ENCODE measurements around the gene PPIP5K2. TPM values are rescaled to one million over a fixed set of nuclear protein-coding genes. Genes with fewer than 3 reads are reported as not detected.

The PPIP5K2 gene
- total RNA-seq, 1 donor from 2014 or later: 67.7 TPM

DNA sequence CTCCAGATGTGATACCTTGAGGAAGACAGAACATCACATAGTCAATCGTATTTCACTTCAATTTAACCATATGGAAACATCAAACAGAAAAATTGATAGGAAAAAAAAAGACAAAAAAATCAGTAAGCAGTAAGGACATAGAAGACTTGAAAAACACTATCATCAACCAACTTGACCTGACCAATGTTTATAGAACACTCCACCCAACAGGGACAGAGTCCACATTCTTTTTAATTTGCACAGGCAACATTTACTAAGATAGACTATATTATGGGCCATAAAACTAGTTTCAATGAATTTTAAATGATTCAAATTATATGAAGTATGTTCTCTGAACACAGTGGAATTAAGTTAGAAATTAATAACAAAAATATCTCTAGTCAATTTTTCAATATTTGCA, 117.7 kb downstream of the PPIP5K2 start:
- no peaks in the 10 kb centered on the region for H3K36me3 Mint-ChIP-seq (ENCODE audit: low read depth, unreplicated experiment)
- H3K27ac Mint-ChIP-seq (ENCODE audit: unreplicated experiment): no peak overlapping the region
- H3K4me3 Mint-ChIP-seq (ENCODE audit: unreplicated experiment): no peak overlapping the region
- Histone ChIP-seq H3K4me3 (ENCODE audit: insufficient read depth, low read depth, low read length) (no peak overlapping the region), H3K27me3 (ENCODE audit: insufficient read depth, low read length) (no peaks in the 10 kb centered on the region), H3K9ac (ENCODE audit: low read length) (no peak overlapping the region), H3K36me3 (ENCODE audit: insufficient read depth, low read length) (no peaks in the 10 kb centered on the region), H3K9me3 (ENCODE audit: insufficient read depth, low read depth, low read length) (no peaks in the 10 kb centered on the region), H3K79me2 (ENCODE audit: insufficient read depth, low read length) (no peaks in the 10 kb centered on the region), H3K27ac (ENCODE audit: low read depth, low read length) (no peak overlapping the region), H2AFZ (ENCODE audit: low read depth, low read length) (no peak overlapping the region), H3K4me1 (ENCODE audit: insufficient read depth, low read length) (peaks cover 6% of the 10 kb centered on the region), H3K4me2 (ENCODE audit: low read length) (no peak overlapping the region), H4K20me1 (ENCODE audit: insufficient read depth, low read length) (no peaks in the 10 kb centered on the region)
- no peak for FAIRE-seq
- TF ChIP-seq EZH2 (IDR thresholded peaks at IDR 0.05; ENCODE audit: insufficient read depth, low read length): no peak
- TF ChIP-seq, protein P1, sequence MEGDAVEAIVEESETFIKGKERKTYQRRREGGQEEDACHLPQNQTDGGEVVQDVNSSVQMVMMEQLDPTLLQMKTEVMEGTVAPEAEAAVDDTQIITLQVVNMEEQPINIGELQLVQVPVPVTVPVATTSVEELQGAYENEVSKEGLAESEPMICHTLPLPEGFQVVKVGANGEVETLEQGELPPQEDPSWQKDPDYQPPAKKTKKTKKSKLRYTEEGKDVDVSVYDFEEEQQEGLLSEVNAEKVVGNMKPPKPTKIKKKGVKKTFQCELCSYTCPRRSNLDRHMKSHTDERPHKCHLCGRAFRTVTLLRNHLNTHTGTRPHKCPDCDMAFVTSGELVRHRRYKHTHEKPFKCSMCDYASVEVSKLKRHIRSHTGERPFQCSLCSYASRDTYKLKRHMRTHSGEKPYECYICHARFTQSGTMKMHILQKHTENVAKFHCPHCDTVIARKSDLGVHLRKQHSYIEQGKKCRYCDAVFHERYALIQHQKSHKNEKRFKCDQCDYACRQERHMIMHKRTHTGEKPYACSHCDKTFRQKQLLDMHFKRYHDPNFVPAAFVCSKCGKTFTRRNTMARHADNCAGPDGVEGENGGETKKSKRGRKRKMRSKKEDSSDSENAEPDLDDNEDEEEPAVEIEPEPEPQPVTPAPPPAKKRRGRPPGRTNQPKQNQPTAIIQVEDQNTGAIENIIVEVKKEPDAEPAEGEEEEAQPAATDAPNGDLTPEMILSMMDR (IDR thresholded peaks at IDR 0.05; ENCODE audit: insufficient read depth, low read depth, low read length): no peak
- no peak for DNase-seq (ENCODE audit: low read depth)
- no peaks in the 10 kb centered on the region for H3K27me3 Mint-ChIP-seq (ENCODE audit: low read depth, unreplicated experiment)
- H3K9me3 Mint-ChIP-seq (ENCODE audit: unreplicated experiment): no peaks in the 10 kb centered on the region
- H3K4me1 Mint-ChIP-seq (ENCODE audit: low read depth, unreplicated experiment): peaks cover 10% of the 10 kb centered on the region

DNA sequence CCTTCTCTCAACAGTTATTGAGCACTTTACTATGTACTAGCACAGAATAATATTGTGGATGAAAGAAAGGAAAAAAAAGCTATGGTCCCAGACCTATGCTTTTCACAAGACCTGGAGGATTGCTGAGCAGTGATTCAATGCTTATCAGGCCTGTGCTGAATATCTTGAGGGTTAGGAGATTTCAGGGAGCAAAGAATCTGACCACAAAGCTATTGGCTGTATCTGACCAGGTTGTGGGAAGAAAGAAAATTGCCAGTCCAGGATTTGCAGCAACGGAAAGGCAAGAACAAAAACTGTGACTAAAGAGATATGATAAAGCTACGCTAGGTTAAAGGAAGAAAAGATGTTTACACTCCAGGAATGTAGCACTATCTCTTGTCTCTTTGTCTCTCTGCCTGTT, 123.6 kb downstream of the PPIP5K2 start:
- Histone ChIP-seq H3K4me3 (ENCODE audit: insufficient read depth, low read depth, low read length) (no peak overlapping the region), H4K20me1 (ENCODE audit: insufficient read depth, low read length) (no peaks in the 10 kb centered on the region), H3K36me3 (ENCODE audit: insufficient read depth, low read length) (no peaks in the 10 kb centered on the region), H3K9me3 (ENCODE audit: insufficient read depth, low read depth, low read length) (no peaks in the 10 kb centered on the region), H3K4me2 (ENCODE audit: low read length) (peak overlapping the region; percentile 63), H3K27ac (ENCODE audit: low read depth, low read length) (peak overlapping the region; percentile 24), H3K9ac (ENCODE audit: low read length) (peak overlapping the region; percentile 44), H3K79me2 (ENCODE audit: insufficient read depth, low read length) (no peaks in the 10 kb centered on the region), H2AFZ (ENCODE audit: low read depth, low read length) (peak overlapping the region; percentile 44), H3K4me1 (ENCODE audit: insufficient read depth, low read length) (peaks cover 11% of the 10 kb centered on the region), H3K27me3 (ENCODE audit: insufficient read depth, low read length) (no peaks in the 10 kb centered on the region)
- TF ChIP-seq EZH2 (IDR thresholded peaks at IDR 0.05; ENCODE audit: insufficient read depth, low read length): no peak
- TF ChIP-seq, protein P1 (IDR thresholded peaks at IDR 0.05; ENCODE audit: insufficient read depth, low read depth, low read length): no peak
- Mint-ChIP-seq H3K36me3 (ENCODE audit: low read depth, unreplicated experiment) (no peaks in the 10 kb centered on the region), H3K27me3 (ENCODE audit: low read depth, unreplicated experiment) (no peaks in the 10 kb centered on the region), H3K9me3 (ENCODE audit: unreplicated experiment) (no peaks in the 10 kb centered on the region), H3K4me1 (ENCODE audit: low read depth, unreplicated experiment) (peaks cover 18% of the 10 kb centered on the region), H3K4me3 (ENCODE audit: unreplicated experiment) (no peak overlapping the region), H3K27ac (ENCODE audit: unreplicated experiment) (peak overlapping the region; percentile 76)
- peak; percentile 95 for DNase-seq (ENCODE audit: low read depth)
- FAIRE-seq: peak; percentile 55

DNA sequence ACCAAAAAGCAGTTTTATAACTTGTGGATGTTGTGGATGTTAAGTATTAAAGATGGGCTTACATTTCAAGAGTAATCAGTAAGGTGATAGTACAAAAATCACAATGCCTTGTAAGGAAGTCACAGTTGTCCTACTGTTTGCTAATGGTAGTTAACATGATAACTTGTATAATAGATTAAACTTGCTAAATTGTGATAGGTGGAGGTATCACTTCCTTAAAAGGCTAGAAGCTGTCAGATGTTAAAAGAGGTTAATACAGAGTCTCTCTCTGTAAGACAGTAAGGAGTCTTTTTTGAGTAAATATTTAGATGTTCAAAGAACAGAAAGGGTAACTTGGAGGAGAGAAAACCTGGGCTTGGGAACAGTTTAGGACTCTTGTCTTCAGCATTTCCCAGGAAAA, 124.3 kb downstream of the PPIP5K2 start:
- peak overlapping the region; percentile 76 for H3K27ac Mint-ChIP-seq (ENCODE audit: unreplicated experiment)
- no peaks in the 10 kb centered on the region for H3K36me3 ChIP-seq (ENCODE audit: insufficient read depth, low read length)
- no peak for TF ChIP-seq EZH2 (IDR thresholded peaks at IDR 0.05; ENCODE audit: insufficient read depth, low read length)
- TF ChIP-seq, protein P1 (IDR thresholded peaks at IDR 0.05; ENCODE audit: insufficient read depth, low read depth, low read length): no peak
- H3K4me2 ChIP-seq (ENCODE audit: low read length): peak overlapping the region; percentile 63
- H3K27me3 Mint-ChIP-seq (ENCODE audit: low read depth, unreplicated experiment): no peaks in the 10 kb centered on the region
- H3K9ac ChIP-seq (ENCODE audit: low read length): peak overlapping the region; percentile 44
- H3K9me3 Mint-ChIP-seq (ENCODE audit: unreplicated experiment): no peaks in the 10 kb centered on the region
- peak overlapping the region; percentile 21 for H3K27ac ChIP-seq (ENCODE audit: low read depth, low read length)
- H3K4me3 ChIP-seq (ENCODE audit: insufficient read depth, low read depth, low read length): no peak overlapping the region
- H3K4me1 ChIP-seq (ENCODE audit: insufficient read depth, low read length): peaks cover 11% of the 10 kb centered on the region
- H4K20me1 ChIP-seq (ENCODE audit: insufficient read depth, low read length): no peaks in the 10 kb centered on the region
- no peaks in the 10 kb centered on the region for H3K36me3 Mint-ChIP-seq (ENCODE audit: low read depth, unreplicated experiment)
- H3K4me1 Mint-ChIP-seq (ENCODE audit: low read depth, unreplicated experiment): peaks cover 18% of the 10 kb centered on the region
- no peak overlapping the region for H3K4me3 Mint-ChIP-seq (ENCODE audit: unreplicated experiment)
- H2AFZ ChIP-seq (ENCODE audit: low read depth, low read length): no peak overlapping the region
- no peak for FAIRE-seq
- no peaks in the 10 kb centered on the region for H3K9me3 ChIP-seq (ENCODE audit: insufficient read depth, low read depth, low read length)
- peak; percentile 4 for DNase-seq (ENCODE audit: low read depth)
- no peaks in the 10 kb centered on the region for H3K27me3 ChIP-seq (ENCODE audit: insufficient read depth, low read length)
- no peaks in the 10 kb centered on the region for H3K79me2 ChIP-seq (ENCODE audit: insufficient read depth, low read length)

Data from astrocyte (in vitro differentiated cells and primary cell).